ENCODE measurements around the gene ZNF747. TPM values are rescaled to one million over a fixed set of nuclear protein-coding genes. Genes with fewer than 3 reads are reported as not detected.

ZNF747 gene
- total and polyA plus RNA-seq, 8 donors, result 6.6 to 11.8 (median 9.0) TPM

GRCh38 chr16:30557957-30558788, 23.5 kb upstream of the ZNF747 start, which contains the start of gene ZNF764:
TSS of gene ZNF764 (minus strand) at chr16:30558374. CDS start at chr16:30558182, 192 bp downstream.
- H3K27me3 ChIP-seq, result no peaks in the 10 kb centered on the region
- TF ChIP-seq, protein P1, sequence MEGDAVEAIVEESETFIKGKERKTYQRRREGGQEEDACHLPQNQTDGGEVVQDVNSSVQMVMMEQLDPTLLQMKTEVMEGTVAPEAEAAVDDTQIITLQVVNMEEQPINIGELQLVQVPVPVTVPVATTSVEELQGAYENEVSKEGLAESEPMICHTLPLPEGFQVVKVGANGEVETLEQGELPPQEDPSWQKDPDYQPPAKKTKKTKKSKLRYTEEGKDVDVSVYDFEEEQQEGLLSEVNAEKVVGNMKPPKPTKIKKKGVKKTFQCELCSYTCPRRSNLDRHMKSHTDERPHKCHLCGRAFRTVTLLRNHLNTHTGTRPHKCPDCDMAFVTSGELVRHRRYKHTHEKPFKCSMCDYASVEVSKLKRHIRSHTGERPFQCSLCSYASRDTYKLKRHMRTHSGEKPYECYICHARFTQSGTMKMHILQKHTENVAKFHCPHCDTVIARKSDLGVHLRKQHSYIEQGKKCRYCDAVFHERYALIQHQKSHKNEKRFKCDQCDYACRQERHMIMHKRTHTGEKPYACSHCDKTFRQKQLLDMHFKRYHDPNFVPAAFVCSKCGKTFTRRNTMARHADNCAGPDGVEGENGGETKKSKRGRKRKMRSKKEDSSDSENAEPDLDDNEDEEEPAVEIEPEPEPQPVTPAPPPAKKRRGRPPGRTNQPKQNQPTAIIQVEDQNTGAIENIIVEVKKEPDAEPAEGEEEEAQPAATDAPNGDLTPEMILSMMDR (IDR thresholded peaks at IDR 0.05), result no peak
- peak; percentile 91 to 99 (median 98) for DNase-seq
- intact Hi-C loops (cut with DNase I), result no loop called here
- peak; percentile 97 for ATAC-seq
- H3K9me3 ChIP-seq, result no peaks in the 10 kb centered on the region
- peaks cover 0 to 27% of the 10 kb centered on the region in 2 donors for H3K36me3 ChIP-seq
- H3K27ac ChIP-seq, result peak within 1 kb of the TSS; percentile 94 to 98
- H3K4me1 ChIP-seq, result peaks cover 0 to 62% of the 10 kb centered on the region in 2 donors
- peak within 1 kb of the TSS; percentile 95 to 98 for H3K4me3 ChIP-seq

DNA sequence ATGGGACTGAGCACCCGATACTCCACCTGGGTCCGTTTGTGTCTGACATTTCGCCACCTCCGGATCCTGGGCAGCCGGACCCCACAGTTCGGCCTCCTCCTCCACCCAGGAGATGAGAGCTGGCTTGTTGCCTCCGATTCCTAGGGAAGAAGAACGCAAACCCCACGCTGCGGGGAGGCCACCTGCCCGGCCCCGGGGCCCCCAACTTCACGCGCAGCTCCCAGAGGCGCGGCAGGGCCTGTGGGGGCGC, 23.0 kb upstream of the ZNF747 start:
- Histone ChIP-seq H3K36me3 (peaks cover 0 to 31% of the 10 kb centered on the region in 2 donors), H3K9me3 (no peaks in the 10 kb centered on the region), H3K27ac (peak overlapping the region; percentile 94 to 98), H3K27me3 (no peaks in the 10 kb centered on the region), H3K4me1 (peaks cover 0 to 67% of the 10 kb centered on the region in 2 donors), H3K4me3 (peak overlapping the region; percentile 95 to 98)
- DNase-seq, result peak in 1 of 4 donors; percentile 27
- TF ChIP-seq, protein P1 (IDR thresholded peaks at IDR 0.05), result no peak
- ATAC-seq, result no peak
- intact Hi-C loops (cut with DNase I), result no loop called here

- no peaks in the 10 kb centered on the region for H3K9me3 ChIP-seq
- H3K27ac ChIP-seq, result no peak overlapping the region
- peaks cover 0 to 31% of the 10 kb centered on the region in 2 donors for H3K36me3 ChIP-seq
- TF ChIP-seq, protein P1 (IDR thresholded peaks at IDR 0.05), result no peak
- no peak overlapping the region for H3K4me3 ChIP-seq
- peaks cover 0 to 67% of the 10 kb centered on the region in 2 donors for H3K4me1 ChIP-seq
- DNase-seq (peak in 1 of 4 donors; percentile 62), ATAC-seq (no peak)
- intact Hi-C loops (cut with DNase I), result no loop called here
- H3K27me3 ChIP-seq, result no peaks in the 10 kb centered on the region
Measured at GRCh38 chr16:30556125-30556473, 21.4 kb upstream of the ZNF747 start.

DNA sequence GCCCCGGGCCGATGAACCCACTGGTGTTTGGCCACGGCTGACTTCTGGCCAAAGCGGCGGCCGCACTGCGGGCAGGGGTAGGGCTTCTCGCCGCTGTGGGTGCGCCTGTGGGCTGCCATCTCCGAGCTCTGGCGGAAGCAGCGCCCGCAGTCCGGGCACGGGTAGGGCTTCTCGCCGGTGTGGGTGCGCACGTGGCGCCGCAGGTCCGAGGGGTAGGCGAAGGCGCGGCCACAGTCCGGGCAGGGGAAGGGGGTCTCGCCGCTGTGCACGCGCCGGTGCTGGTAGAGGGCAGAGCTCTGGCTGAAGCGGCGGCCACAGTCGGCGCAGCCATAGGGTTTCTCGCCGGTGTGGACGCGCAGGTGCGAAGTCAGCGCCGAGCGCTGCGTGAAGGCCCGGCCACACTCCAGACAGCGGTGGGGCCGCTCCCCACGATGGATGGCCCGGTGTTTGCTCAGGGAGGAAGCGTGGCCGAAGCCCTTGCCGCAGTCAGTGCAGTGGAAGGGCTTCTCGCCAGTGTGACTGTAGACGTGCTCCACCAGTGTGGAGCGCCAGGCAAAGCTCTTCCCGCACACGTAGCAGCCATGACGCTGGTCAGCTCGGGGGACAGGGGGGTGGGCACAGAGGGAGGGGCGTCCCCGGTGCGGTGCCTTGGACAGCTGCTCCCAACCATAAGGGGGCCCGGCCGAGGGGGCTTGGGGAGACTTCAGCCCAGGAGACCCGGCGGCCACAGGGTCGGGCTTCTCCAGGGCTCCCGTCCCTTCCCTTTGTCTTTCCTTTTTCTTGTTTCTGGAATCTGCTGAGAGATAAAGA, 20.9 kb upstream of the ZNF747 start:
- peaks cover 0 to 62% of the 10 kb centered on the region in 2 donors for H3K4me1 ChIP-seq
- no peaks in the 10 kb centered on the region for H3K9me3 ChIP-seq
- TF ChIP-seq, protein P1 (IDR thresholded peaks at IDR 0.05), result no peak
- H3K27ac ChIP-seq, result no peak overlapping the region
- DNase-seq (peak in 1 of 4 donors; percentile 76), ATAC-seq (no peak)
- H3K36me3 ChIP-seq, result peaks cover 0 to 31% of the 10 kb centered on the region in 2 donors
- H3K27me3 ChIP-seq, result no peaks in the 10 kb centered on the region
- H3K4me3 ChIP-seq, result no peak overlapping the region
- intact Hi-C loops (cut with DNase I), result no loop called here
